Astrocyte (in vitro differentiated cells and primary cell): ENCODE results near the gene ASB6. TPM values are rescaled to one million over a fixed set of nuclear protein-coding genes. Genes with fewer than 3 reads are reported as not detected.

ENCODE experiments used
- DNase-seq: peaks from one replicate; pipeline ENCODE4 v3.0.0-alpha.2; 2010; ENCODE audit warnings: low read depth
- FAIRE-seq: peaks from 2 replicates; lab custom pipeline; 2011; peaks lifted over from hg19 to GRCh38; lab: Jason Lieb, UNC
- H2AFZ ChIP-seq: 2 replicates; pipeline ENCODE4 v1.6.0; 2012; ENCODE audit warnings: low read depth, low read length, inconsistent platforms
- H3K27ac ChIP-seq: 2 replicates; pipeline ENCODE4 v1.5.1; 2011; ENCODE audit warnings: low read depth, low read length, inconsistent platforms
- H3K27me3 ChIP-seq: 2 replicates; pipeline ENCODE4 v1.6.0; 2011; ENCODE audit warnings: low read length, inconsistent platforms; ENCODE audit not compliant: insufficient read depth
- H3K36me3 ChIP-seq: 2 replicates; pipeline ENCODE4 v1.5.1; 2011; ENCODE audit warnings: low read length, inconsistent platforms; ENCODE audit not compliant: insufficient read depth
- H3K4me1 ChIP-seq: 2 replicates; pipeline ENCODE4 v1.5.1; 2011; ENCODE audit warnings: low read length, inconsistent platforms; ENCODE audit not compliant: insufficient read depth
- H3K4me2 ChIP-seq: 2 replicates; pipeline ENCODE4 v1.6.0; 2012; ENCODE audit warnings: low read length, inconsistent platforms
- H3K4me3 ChIP-seq: 2 replicates; pipeline ENCODE4 v1.5.1; 2011; ENCODE audit warnings: low read depth, mild to moderate bottlenecking, low read length, inconsistent platforms; ENCODE audit not compliant: insufficient read depth
- H3K79me2 ChIP-seq: 2 replicates; pipeline ENCODE4 v1.6.0; 2012; ENCODE audit warnings: mild to moderate bottlenecking, low read length, inconsistent platforms; ENCODE audit not compliant: insufficient read depth
- H3K9ac ChIP-seq: 2 replicates; pipeline ENCODE4 v1.6.0; 2012; ENCODE audit warnings: mild to moderate bottlenecking, low read length, inconsistent platforms
- H3K9me3 ChIP-seq: 2 replicates; pipeline ENCODE4 v1.5.1; 2012; ENCODE audit warnings: low read depth, mild to moderate bottlenecking, low read length, inconsistent platforms; ENCODE audit not compliant: insufficient read depth
- H4K20me1 ChIP-seq: 2 replicates; pipeline ENCODE4 v1.6.0; 2012; ENCODE audit warnings: low read length, inconsistent platforms; ENCODE audit not compliant: insufficient read depth
- H3K27ac Mint-ChIP-seq: one replicate; pipeline ENCODE4 v1.8.0; 2021; ENCODE audit warnings: mild to moderate bottlenecking, mixed read lengths; ENCODE audit not compliant: unreplicated experiment
- H3K27me3 Mint-ChIP-seq: one replicate; pipeline ENCODE4 v1.8.0; 2021; ENCODE audit warnings: low read depth, mixed read lengths; ENCODE audit not compliant: unreplicated experiment
- H3K36me3 Mint-ChIP-seq: one replicate; pipeline ENCODE4 v1.8.0; 2021; ENCODE audit warnings: low read depth, mixed read lengths; ENCODE audit not compliant: unreplicated experiment
- H3K4me1 Mint-ChIP-seq: one replicate; pipeline ENCODE4 v1.8.0; 2021; ENCODE audit warnings: low read depth, mixed read lengths; ENCODE audit not compliant: unreplicated experiment
- H3K4me3 Mint-ChIP-seq: one replicate; pipeline ENCODE4 v1.8.0; 2021; ENCODE audit warnings: mild to moderate bottlenecking, moderate library complexity, mixed read lengths; ENCODE audit not compliant: unreplicated experiment
- H3K9me3 Mint-ChIP-seq: one replicate; pipeline ENCODE4 v1.8.0; 2021; ENCODE audit warnings: mild to moderate bottlenecking, mixed read lengths; ENCODE audit not compliant: unreplicated experiment
- CTCF ChIP-seq: IDR thresholded peaks from 2 replicates; pipeline ENCODE4 v1.5.1; 2011; ENCODE audit warnings: low read depth, mild to moderate bottlenecking, inconsistent platforms, low read length, moderate library complexity; ENCODE audit not compliant: insufficient read depth
- EZH2 ChIP-seq: IDR thresholded peaks from 2 replicates; pipeline ENCODE4 v1.6.1; 2012; ENCODE audit warnings: mild to moderate bottlenecking, low read length, inconsistent platforms; ENCODE audit not compliant: insufficient read depth
- total RNA-seq: library from RNA; stranded (reverse); gene quantifications from 2 replicates; pipeline ENCODE4 v1.2.1, GENCODE V29; 2021

ASB6 gene
- total RNA-seq, 1 donor from 2014 or later = 24.3 TPM

DNA sequence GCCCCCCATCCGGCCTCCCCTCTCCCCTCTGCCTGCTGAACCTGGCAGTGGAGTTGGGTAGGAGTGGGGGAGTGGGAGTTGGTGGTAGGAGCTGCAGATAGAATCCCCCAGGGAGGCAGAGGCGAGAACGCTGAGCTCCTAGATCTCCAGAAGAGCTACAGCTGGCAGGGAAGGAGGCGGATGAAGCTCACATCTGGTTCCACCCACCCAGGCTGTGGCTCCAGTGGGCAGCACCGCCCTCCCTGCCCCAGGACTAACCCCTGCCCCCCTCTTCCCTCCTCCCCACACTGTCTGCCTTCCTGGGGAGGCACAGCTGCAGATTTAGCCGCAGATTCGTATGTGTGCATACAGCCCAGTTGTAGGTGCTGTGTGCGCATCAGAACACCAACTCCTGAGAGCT is 55.3 kb downstream of the ASB6 start:
- Mint-ChIP-seq H3K27ac (no peak overlapping the region), H3K36me3 (no peaks in the 10 kb centered on the region), H3K27me3 (peaks cover 25% of the 10 kb centered on the region), H3K4me3 (no peak overlapping the region), H3K9me3 (no peaks in the 10 kb centered on the region), H3K4me1 (no peaks in the 10 kb centered on the region)
- no peak overlapping the region for H3K4me2 ChIP-seq
- H3K4me1 ChIP-seq = no peaks in the 10 kb centered on the region
- DNase-seq (no peak), FAIRE-seq (no peak)
- H3K9ac ChIP-seq = no peak overlapping the region
- no peak overlapping the region for H2AFZ ChIP-seq
- H3K27me3 ChIP-seq = no peaks in the 10 kb centered on the region
- no peaks in the 10 kb centered on the region for H3K36me3 ChIP-seq
- TF ChIP-seq CTCF (no peak), EZH2 (no peak)
- no peaks in the 10 kb centered on the region for H3K9me3 ChIP-seq
- H4K20me1 ChIP-seq = no peaks in the 10 kb centered on the region
- H3K79me2 ChIP-seq = no peaks in the 10 kb centered on the region
- H3K4me3 ChIP-seq = no peak overlapping the region
- H3K27ac ChIP-seq = no peak overlapping the region

DNA sequence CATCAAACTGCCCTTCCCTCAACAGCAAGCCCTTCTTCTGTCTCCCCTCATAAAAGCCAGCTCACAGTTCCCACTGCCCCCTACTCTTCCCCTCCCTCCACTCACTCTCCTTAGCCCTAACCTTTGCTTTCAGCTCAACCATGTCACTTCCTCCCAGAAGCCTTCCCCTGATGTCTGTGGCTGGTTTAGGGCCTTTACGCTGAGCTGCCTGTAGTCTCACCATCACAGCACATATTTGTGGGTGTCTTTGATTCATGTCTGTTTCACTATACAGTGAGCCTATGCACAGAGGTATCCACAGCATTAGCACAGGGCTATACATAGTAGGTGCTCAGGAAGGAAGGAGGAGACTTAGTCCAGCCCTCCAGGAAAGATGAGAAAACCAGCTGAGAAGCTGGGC is 55.7 kb downstream of the ASB6 start:
- no peak overlapping the region for H3K27ac ChIP-seq
- no peaks in the 10 kb centered on the region for H3K36me3 ChIP-seq
- no peaks in the 10 kb centered on the region for H3K9me3 ChIP-seq
- no peak for DNase-seq
- no peak overlapping the region for H2AFZ ChIP-seq
- peaks cover 24% of the 10 kb centered on the region for H3K27me3 Mint-ChIP-seq
- H4K20me1 ChIP-seq = no peaks in the 10 kb centered on the region
- H3K36me3 Mint-ChIP-seq = no peaks in the 10 kb centered on the region
- TF ChIP-seq EZH2 = no peak
- TF ChIP-seq CTCF = no peak
- no peaks in the 10 kb centered on the region for H3K4me1 ChIP-seq
- no peaks in the 10 kb centered on the region for H3K79me2 ChIP-seq
- no peak overlapping the region for H3K4me3 Mint-ChIP-seq
- no peak for FAIRE-seq
- H3K27me3 ChIP-seq = no peaks in the 10 kb centered on the region
- no peak overlapping the region for H3K27ac Mint-ChIP-seq
- no peak overlapping the region for H3K4me3 ChIP-seq
- H3K4me2 ChIP-seq = no peak overlapping the region
- no peaks in the 10 kb centered on the region for H3K9me3 Mint-ChIP-seq
- no peak overlapping the region for H3K9ac ChIP-seq
- H3K4me1 Mint-ChIP-seq = no peaks in the 10 kb centered on the region

DNA sequence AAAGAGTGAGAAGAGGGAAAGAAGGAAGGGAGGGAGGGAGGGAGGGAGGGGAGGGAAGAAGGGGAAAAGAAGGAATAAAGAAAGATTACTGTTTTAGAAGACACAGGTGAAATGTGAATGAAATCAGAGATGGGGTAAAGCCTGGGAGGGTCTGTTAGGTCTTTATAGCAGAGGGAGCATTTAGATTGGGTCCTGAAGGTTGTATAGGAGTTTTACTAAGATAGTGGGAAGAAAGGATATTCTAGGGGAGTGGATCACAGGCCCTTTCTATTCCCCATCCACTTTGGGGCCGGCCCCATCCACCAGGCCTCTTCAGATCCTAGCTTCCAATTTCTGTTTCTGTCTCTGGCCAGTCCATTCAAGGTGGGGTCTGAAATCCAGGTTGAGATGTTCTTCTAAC is 56.6 kb downstream of the ASB6 start:
- H3K27ac ChIP-seq = no peak overlapping the region
- FAIRE-seq = no peak
- H3K27me3 ChIP-seq = no peaks in the 10 kb centered on the region
- H3K79me2 ChIP-seq = no peaks in the 10 kb centered on the region
- no peak overlapping the region for H3K4me2 ChIP-seq
- no peak overlapping the region for H3K4me3 Mint-ChIP-seq
- H3K9me3 ChIP-seq = no peaks in the 10 kb centered on the region
- H3K9me3 Mint-ChIP-seq = peaks cover under 1% of the 10 kb centered on the region
- H3K9ac ChIP-seq = no peak overlapping the region
- H3K36me3 ChIP-seq = no peaks in the 10 kb centered on the region
- H3K36me3 Mint-ChIP-seq = no peaks in the 10 kb centered on the region
- H3K27ac Mint-ChIP-seq = no peak overlapping the region
- no peak for TF ChIP-seq CTCF
- TF ChIP-seq EZH2 = no peak
- no peaks in the 10 kb centered on the region for H4K20me1 ChIP-seq
- no peak overlapping the region for H2AFZ ChIP-seq
- no peak overlapping the region for H3K4me3 ChIP-seq
- H3K4me1 ChIP-seq = no peaks in the 10 kb centered on the region
- H3K27me3 Mint-ChIP-seq = peaks cover 19% of the 10 kb centered on the region
- no peaks in the 10 kb centered on the region for H3K4me1 Mint-ChIP-seq
- no peak for DNase-seq

Other genes with a start within 250 kb of the ASB6 start
- 0.41 TPM in 1 of 2 replicates, not detected in the other for gene C9orf50, start 21.1 kb downstream of the ASB6 start, total RNA-seq
- gene NTMT1, start 16.0 kb downstream of the ASB6 start, total RNA-seq = 54.0 and 55.1 TPM in 2 replicates
- gene PRRX2, start 23.5 kb upstream of the ASB6 start, total RNA-seq = not detected in 2 replicates
- gene PTGES, start 110.9 kb upstream of the ASB6 start, total RNA-seq = 1.2 and 2.5 TPM in 2 replicates
- 31.6 and 39.4 TPM in 2 replicates for gene TOR1B, start 161.0 kb upstream of the ASB6 start, total RNA-seq
- gene TOR1A, start 182.0 kb upstream of the ASB6 start, total RNA-seq = 65.3 and 67.4 TPM in 2 replicates
- 37.8 and 38.0 TPM in 2 replicates for gene C9orf78, start 193.1 kb upstream of the ASB6 start, total RNA-seq
- 24.1 and 24.9 TPM in 2 replicates for gene USP20, start 193.3 kb upstream of the ASB6 start, total RNA-seq